Esophagus muscularis mucosa (tissue), 4 donors: ENCODE results near the gene SLC9B1.

Experiments
- CTCF ChIP-seq, 3 experiments: fragments of 200-600 bp in 2 of 3; fragments of 450-650 bp in 1 of 3; sonication (generic) in 2 of 3; IDR thresholded peaks; one replicate each; pipeline ENCODE4 v1.5.1; 2017 to 2019; ENCODE audit warnings: antibody characterized with exemption in 3 of 3, mild to moderate bottlenecking in 2 of 3, moderate library complexity in 1 of 3
- EP300 ChIP-seq: sonication (generic); formaldehyde crosslinking; IDR thresholded peaks from one replicate; pipeline ENCODE4 v1.6.1; 2017; ENCODE audit warnings: antibody characterized with exemption
- POLR2A ChIP-seq: fragments of 450-650 bp; IDR thresholded peaks from one replicate; pipeline ENCODE4 v1.6.1; 2017; ENCODE audit warnings: antibody characterized with exemption, moderate library complexity, mild to moderate bottlenecking, low read depth
- POLR2AphosphoS5 ChIP-seq, 2 donors: sonication (generic); formaldehyde crosslinking; IDR thresholded peaks; one replicate each; pipeline ENCODE4 v1.6.1; 2017; ENCODE audit warnings: antibody characterized with exemption in 2 of 2

- no peak for TF ChIP-seq CTCF (IDR thresholded peaks at IDR 0.05)
- no peak for TF ChIP-seq EP300
- TF ChIP-seq POLR2AphosphoS5 (IDR thresholded peaks at IDR 0.05), result no peak
- no peak for TF ChIP-seq POLR2A
Measured at GRCh38 chr4:102869569-102870197, 149.8 kb downstream of the SLC9B1 start.
